HG03095 (cell line): ENCODE measurements around the gene NCOR1.
A peak's percentile ranks its signal among the peaks of the same experiment; 100 is the strongest.

Experiments
- ATAC-seq: cut with Tn5 transposase; IDR thresholded peaks from one replicate; pipeline ENCODE4 v1.9.1; 2021; ENCODE audit warnings: moderate library complexity; ENCODE audit not compliant: unreplicated experiment

Gene NCOR1

GRCh38 chr17:15981646-15982580 is 233.4 kb downstream of the NCOR1 start:
- no peak for ATAC-seq

- peak; percentile 72 for ATAC-seq
These were observed 234.1 kb downstream of the NCOR1 start for GRCh38 chr17:15981208-15981607.
